ENCODE data around the gene OTUD5.

The OTUD5 gene

GRCh38 chrX:48940404-48940955 lies 16.9 kb downstream of the OTUD5 start:
- in situ Hi-C loops (cut with HindIII; ENCODE audit: low pct_ligation_motif_present, low pct_unique_long_range_greater_than_20kb, low sequenced_read_pairs), result no loop called here
- DNase-seq, result no peak

- no peak for DNase-seq
- in situ Hi-C loops (cut with HindIII; ENCODE audit: low pct_ligation_motif_present, low pct_unique_long_range_greater_than_20kb, low sequenced_read_pairs), result no loop called here
These were observed 17.7 kb downstream of the OTUD5 start for GRCh38 chrX:48939524-48940228.

DNA sequence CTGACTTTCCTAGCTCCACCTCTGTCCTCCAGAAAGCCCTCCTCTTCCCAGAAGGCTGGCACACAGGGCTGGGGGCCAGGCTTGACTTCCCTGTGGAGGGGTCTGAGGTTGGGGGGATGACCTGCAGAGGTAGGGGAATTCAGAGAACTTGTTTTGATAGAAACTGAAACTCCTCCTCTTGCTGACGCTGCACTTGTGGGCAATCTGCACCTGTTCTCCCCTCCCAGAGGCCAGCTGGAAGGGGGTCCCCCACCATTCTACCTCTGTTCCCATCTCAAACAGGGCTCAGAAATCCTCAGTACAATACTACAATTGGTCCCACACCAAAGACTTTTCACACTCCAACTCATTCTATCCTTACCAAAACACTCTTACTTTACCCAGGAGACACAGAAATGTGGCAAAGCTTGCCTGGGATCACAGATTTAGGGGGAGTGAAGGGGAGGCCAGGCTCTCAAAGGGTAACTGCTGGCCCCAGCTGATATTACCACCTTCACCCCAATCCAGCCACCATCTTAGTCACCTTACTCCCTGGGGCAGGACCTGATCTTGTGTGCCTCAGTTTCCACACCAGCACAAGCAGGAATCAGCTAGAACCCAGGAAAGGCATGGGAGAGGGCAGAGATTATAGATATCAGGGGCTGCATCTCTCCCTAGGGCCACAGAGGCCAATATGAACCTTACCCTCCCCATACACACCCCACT lies 18.5 kb downstream of the OTUD5 start:
- in situ Hi-C loops (cut with HindIII; ENCODE audit: low pct_ligation_motif_present, low pct_unique_long_range_greater_than_20kb, low sequenced_read_pairs), result no loop called here
- DNase-seq, result no peak

- in situ Hi-C loops (cut with HindIII; ENCODE audit: low pct_ligation_motif_present, low pct_unique_long_range_greater_than_20kb, low sequenced_read_pairs), result no loop called here
- DNase-seq, result no peak
These were observed 20.1 kb downstream of the OTUD5 start for GRCh38 chrX:48937054-48937907.

GRCh38 chrX:48936429-48937053 lies 20.9 kb downstream of the OTUD5 start:
- in situ Hi-C loops (cut with HindIII; ENCODE audit: low pct_ligation_motif_present, low pct_unique_long_range_greater_than_20kb, low sequenced_read_pairs), result no loop called here
- DNase-seq, result no peak

- in situ Hi-C loops (cut with HindIII; ENCODE audit: low pct_ligation_motif_present, low pct_unique_long_range_greater_than_20kb, low sequenced_read_pairs), result no loop called here
- DNase-seq, result no peak
These were observed 22.1 kb downstream of the OTUD5 start for GRCh38 chrX:48935301-48935670.

DNA sequence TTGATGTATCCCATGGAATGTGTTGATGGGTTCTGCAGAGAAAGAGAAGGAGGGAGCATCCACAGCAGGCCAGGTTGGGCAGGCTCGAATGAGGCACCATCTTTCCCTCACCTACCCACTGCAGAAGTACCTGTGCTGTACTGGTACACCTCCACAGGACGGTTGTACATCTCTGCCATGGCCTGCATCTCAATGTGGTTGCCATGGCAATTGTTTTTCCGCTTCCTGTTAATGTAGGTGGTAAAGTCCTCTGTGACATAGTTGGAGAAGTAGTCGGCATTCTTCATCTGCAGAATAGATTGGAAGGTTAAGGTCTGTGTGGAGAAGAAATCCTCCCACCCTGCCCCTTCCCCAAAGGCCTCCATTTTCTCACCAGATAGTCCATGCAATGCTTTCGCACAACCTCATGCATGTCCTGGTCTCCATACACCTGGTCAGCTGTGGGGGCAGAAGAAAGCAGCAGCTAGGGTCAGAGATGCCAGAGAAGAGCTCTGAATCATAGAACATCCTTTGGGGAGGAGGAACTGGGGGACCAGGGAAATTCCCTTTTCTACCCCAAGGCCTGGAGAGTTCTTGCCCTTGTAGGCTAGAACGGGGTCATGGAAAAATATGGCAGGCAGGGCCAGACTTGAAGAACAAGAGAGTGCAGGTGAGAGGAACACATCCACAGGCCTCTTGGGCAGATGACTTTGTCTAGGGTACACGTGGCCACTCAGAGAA lies 22.7 kb downstream of the OTUD5 start:
- no peak for DNase-seq
- in situ Hi-C loops (cut with HindIII; ENCODE audit: low pct_ligation_motif_present, low pct_unique_long_range_greater_than_20kb, low sequenced_read_pairs), result no loop called here

GRCh38 chrX:48933757-48934156 lies 23.6 kb downstream of the OTUD5 start:
- no peak for DNase-seq
- in situ Hi-C loops (cut with HindIII; ENCODE audit: low pct_ligation_motif_present, low pct_unique_long_range_greater_than_20kb, low sequenced_read_pairs), result no loop called here

DNA sequence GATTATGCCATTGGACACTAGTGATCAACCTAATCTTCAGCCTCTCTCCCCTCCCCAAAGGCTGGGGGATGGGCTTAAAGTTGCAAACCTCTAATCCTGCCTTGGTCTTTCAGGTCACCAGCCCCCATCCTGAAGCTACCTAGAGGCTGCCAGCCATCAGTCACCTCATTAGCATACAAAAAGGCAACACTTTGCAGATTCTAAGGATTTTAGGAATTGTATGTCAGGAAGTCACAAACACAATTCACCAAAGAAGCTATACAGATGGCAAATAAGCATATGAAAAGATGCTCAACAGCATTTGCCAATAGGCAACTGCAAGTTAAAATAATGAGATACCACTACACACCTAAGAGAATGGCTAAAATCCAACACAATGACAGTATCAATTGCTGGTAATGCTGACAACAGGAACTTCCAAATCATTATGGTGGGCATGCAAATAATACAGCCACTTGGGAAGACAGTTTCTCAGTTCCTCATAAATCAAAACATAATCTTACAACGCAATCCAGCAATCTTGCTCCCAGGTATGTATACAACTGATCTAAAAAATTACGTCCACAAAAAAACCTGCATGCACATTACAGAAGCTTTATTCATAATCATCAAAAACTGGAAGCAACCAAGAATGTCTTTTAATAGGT lies 29.5 kb downstream of the OTUD5 start:
- in situ Hi-C loops (cut with HindIII; ENCODE audit: low pct_ligation_motif_present, low pct_unique_long_range_greater_than_20kb, low sequenced_read_pairs), result no loop called here
- no peak for DNase-seq

- no peak for DNase-seq
- in situ Hi-C loops (cut with HindIII; ENCODE audit: low pct_ligation_motif_present, low pct_unique_long_range_greater_than_20kb, low sequenced_read_pairs), result no loop called here
These were observed 30.3 kb downstream of the OTUD5 start for GRCh38 chrX:48927123-48927522.

GRCh38 chrX:48924270-48924669 lies 33.1 kb downstream of the OTUD5 start:
- in situ Hi-C loops (cut with HindIII; ENCODE audit: low pct_ligation_motif_present, low pct_unique_long_range_greater_than_20kb, low sequenced_read_pairs), result no loop called here
- DNase-seq, result no peak

DNA sequence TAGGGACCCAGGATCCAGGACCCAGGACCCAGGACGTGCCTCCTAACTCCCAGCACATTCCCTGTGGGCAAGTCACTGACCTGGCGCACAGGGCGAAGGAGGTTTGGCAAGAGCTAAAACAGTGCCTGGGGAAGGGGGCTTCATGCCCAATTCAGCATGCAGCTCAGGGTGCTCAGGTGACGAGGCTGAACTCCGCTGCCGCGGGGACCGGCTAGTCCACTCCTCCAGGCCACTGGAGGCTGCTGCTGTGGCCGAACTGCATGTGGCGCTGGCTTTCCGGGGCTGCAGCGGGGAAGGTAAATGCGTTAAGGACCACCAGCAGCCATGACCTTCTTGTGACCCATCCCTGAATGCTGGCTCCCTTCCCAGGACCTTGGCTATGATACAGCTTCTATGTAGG lies 33.6 kb downstream of the OTUD5 start:
- in situ Hi-C loops (cut with HindIII; ENCODE audit: low pct_ligation_motif_present, low pct_unique_long_range_greater_than_20kb, low sequenced_read_pairs), result no loop called here
- DNase-seq, result no peak

GRCh38 chrX:48920718-48921104 lies 36.7 kb downstream of the OTUD5 start:
- DNase-seq, result no peak
- in situ Hi-C loops (cut with HindIII; ENCODE audit: low pct_ligation_motif_present, low pct_unique_long_range_greater_than_20kb, low sequenced_read_pairs), result no loop called here

- no peak for DNase-seq
- in situ Hi-C loops (cut with HindIII; ENCODE audit: low pct_ligation_motif_present, low pct_unique_long_range_greater_than_20kb, low sequenced_read_pairs), result no loop called here
These were observed 37.3 kb downstream of the OTUD5 start for GRCh38 chrX:48919947-48920717.

DNA sequence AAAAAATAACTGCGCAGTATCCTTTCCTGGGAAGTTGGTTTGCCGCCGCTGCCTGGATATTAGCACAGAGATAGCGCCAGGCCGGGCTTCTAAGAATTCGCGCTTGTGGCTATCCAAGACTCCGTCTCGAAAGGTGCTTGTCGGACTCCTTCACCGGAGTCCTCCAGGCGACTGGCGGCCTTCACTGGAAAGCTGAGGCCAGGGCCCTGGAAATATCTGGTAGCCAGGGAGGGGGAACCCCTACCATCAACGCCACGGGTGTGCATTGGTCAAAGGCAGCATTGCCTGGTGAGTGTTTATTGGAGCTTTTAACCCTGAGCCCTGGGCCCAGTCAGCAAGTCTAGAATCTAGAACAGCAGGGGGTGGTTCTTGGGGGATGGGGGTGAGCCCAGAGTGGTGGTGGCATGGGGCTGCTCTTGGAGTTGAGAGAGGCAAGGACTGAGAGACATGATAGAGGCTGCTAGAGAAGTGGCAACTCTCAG lies 38.0 kb downstream of the OTUD5 start:
- in situ Hi-C loops (cut with HindIII; ENCODE audit: low pct_ligation_motif_present, low pct_unique_long_range_greater_than_20kb, low sequenced_read_pairs), result no loop called here
- DNase-seq, result peak; percentile 24

GRCh38 chrX:48918643-48919340 lies 38.6 kb downstream of the OTUD5 start, which contains the start of gene PIM2:
Gene PIM2 (minus strand): TSS chrX:48919024. CDS start chrX:48918834, 190 bp downstream.
- in situ Hi-C loops (cut with HindIII; ENCODE audit: low pct_ligation_motif_present, low pct_unique_long_range_greater_than_20kb, low sequenced_read_pairs), result no loop called here
- DNase-seq, result peak; percentile 89

Data from ACHN (cell line).